BLaER1 (cell line): ENCODE measurements around the gene CFAP100.

Experiments used
- H3K27ac ChIP-seq: shearing (Covaris generic); formaldehyde crosslinking; 2 replicates; pipeline ENCODE4 v1.8.1; 2022
- H3K27me3 ChIP-seq: shearing (Covaris generic); formaldehyde crosslinking; 2 replicates; pipeline ENCODE4 v1.8.1; 2022
- H3K36me3 ChIP-seq: shearing (Covaris generic); formaldehyde crosslinking; 2 replicates; pipeline ENCODE4 v1.8.1; 2022
- H3K4me1 ChIP-seq: shearing (Covaris generic); formaldehyde crosslinking; 2 replicates; pipeline ENCODE4 v1.8.1; 2022
- H3K4me2 ChIP-seq: shearing (Covaris generic); formaldehyde crosslinking; 2 replicates; pipeline ENCODE4 v1.8.1; 2022
- H3K4me3 ChIP-seq: shearing (Covaris generic); formaldehyde crosslinking; 2 replicates; pipeline ENCODE4 v1.8.1; 2022
- H3K9ac ChIP-seq: shearing (Covaris generic); formaldehyde crosslinking; 2 replicates; pipeline ENCODE4 v1.8.1; 2022
- H3K9me3 ChIP-seq: shearing (Covaris generic); formaldehyde crosslinking; 2 replicates; pipeline ENCODE4 v1.8.1; 2022
- H4K20me1 ChIP-seq: shearing (Covaris generic); formaldehyde crosslinking; 2 replicates; pipeline ENCODE4 v1.8.1; 2022
- Cebpa-rat ChIP-seq: shearing (Covaris generic); IDR thresholded peaks from 2 replicates; pipeline ENCODE4 v1.8.1; 2022

The CFAP100 gene

DNA sequence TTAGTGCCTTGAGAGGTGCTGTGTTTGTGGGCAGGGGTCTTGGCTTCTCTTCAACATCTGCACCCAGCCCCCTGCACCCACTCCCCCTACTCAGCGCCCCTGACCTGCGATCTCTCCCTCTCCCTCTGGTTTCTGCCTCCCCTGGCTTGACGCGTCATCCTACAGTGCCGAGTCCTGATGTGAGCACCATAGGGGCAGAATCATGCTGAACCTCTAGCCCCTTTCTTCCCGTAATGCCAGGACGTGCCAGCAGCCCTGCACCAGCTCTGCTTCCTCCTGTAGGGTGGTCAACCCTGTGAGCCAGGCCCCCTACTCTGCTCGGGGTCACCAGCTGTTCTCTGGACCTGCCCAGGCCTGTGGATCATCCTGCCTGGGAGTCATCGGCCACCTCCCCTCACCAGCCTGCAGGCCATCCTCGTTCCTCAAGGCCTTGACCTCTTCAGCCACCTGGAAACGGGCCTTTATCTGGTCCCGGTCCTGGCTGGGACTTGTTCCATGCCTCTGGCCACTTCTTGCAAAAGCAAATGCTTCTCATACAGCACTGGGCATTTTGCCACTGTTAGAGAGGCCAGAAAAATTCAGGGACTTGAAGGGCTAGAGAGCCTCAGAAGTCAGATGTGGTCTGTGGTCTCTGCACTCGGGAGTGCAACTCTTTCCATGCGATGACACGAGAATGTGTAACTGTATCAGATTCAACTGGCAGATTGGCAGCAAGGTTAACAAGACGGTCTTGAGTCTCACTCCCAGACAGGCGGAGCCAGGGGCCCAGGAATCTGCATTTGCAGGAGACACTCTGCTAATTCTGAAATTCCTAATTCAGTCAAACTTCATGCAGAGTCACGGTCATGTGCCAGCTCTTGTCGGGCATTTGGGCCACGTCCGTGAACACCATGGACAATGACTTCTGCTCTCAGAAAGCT, 20.8 kb upstream of the CFAP100 start:
- H3K4me1 ChIP-seq, result peaks cover 38% of the 10 kb centered on the region
- no peak overlapping the region for H3K4me2 ChIP-seq
- H3K9me3 ChIP-seq, result no peaks in the 10 kb centered on the region
- H4K20me1 ChIP-seq, result no peaks in the 10 kb centered on the region
- H3K27me3 ChIP-seq, result no peaks in the 10 kb centered on the region
- H3K36me3 ChIP-seq, result no peaks in the 10 kb centered on the region
- no peak for TF ChIP-seq Cebpa-rat
- no peak overlapping the region for H3K27ac ChIP-seq
- no peak overlapping the region for H3K9ac ChIP-seq
- H3K4me3 ChIP-seq, result no peak overlapping the region

- peaks cover 38% of the 10 kb centered on the region for H3K4me1 ChIP-seq
- H3K4me2 ChIP-seq, result peak overlapping the region; percentile 71
- no peaks in the 10 kb centered on the region for H4K20me1 ChIP-seq
- no peaks in the 10 kb centered on the region for H3K9me3 ChIP-seq
- 0 out of 2 replicates have a peak overlapping the region, but pooled peaks have one; percentile 1 for H3K4me3 ChIP-seq
- H3K27me3 ChIP-seq, result no peaks in the 10 kb centered on the region
- H3K36me3 ChIP-seq, result no peaks in the 10 kb centered on the region
- TF ChIP-seq Cebpa-rat, result no peak
- peak overlapping the region; percentile 61; the same call in 1 of the 2 replicates for H3K27ac ChIP-seq
- H3K9ac ChIP-seq, result peak overlapping the region; percentile 12; the same call in 1 of the 2 replicates
Measured at GRCh38 chr3:126375835-126376331, 18.8 kb upstream of the CFAP100 start.

- Histone ChIP-seq H3K27me3 (no peaks in the 10 kb centered on the region), H3K9me3 (no peaks in the 10 kb centered on the region), H3K9ac (peak overlapping the region; percentile 12; the same call in 1 of the 2 replicates), H4K20me1 (no peaks in the 10 kb centered on the region), H3K4me1 (peaks cover 38% of the 10 kb centered on the region), H3K4me3 (0 out of 2 replicates have a peak overlapping the region, but pooled peaks have one; percentile 1), H3K36me3 (no peaks in the 10 kb centered on the region), H3K4me2 (peak overlapping the region; percentile 71), H3K27ac (peak overlapping the region; percentile 61; the same call in 1 of the 2 replicates)
- TF ChIP-seq Cebpa-rat, result no peak
Measured at GRCh38 chr3:126376444-126376843, 18.3 kb upstream of the CFAP100 start.

- no peak overlapping the region for H3K9ac ChIP-seq
- H3K4me3 ChIP-seq, result no peak overlapping the region
- H3K9me3 ChIP-seq, result no peaks in the 10 kb centered on the region
- H3K36me3 ChIP-seq, result no peaks in the 10 kb centered on the region
- H4K20me1 ChIP-seq, result no peaks in the 10 kb centered on the region
- peaks cover 38% of the 10 kb centered on the region for H3K4me1 ChIP-seq
- H3K27me3 ChIP-seq, result no peaks in the 10 kb centered on the region
- no peak overlapping the region for H3K27ac ChIP-seq
- H3K4me2 ChIP-seq, result peak overlapping the region; percentile 71; the same call in 1 of the 2 replicates
- TF ChIP-seq Cebpa-rat, result no peak
Measured at GRCh38 chr3:126377211-126377610, 17.5 kb upstream of the CFAP100 start.

GRCh38 chr3:126378341-126378751, 16.4 kb upstream of the CFAP100 start:
- no peak for TF ChIP-seq Cebpa-rat
- Histone ChIP-seq H3K4me2 (no peak overlapping the region), H3K9me3 (no peaks in the 10 kb centered on the region), H3K4me3 (no peak overlapping the region), H3K27me3 (no peaks in the 10 kb centered on the region), H4K20me1 (no peaks in the 10 kb centered on the region), H3K27ac (no peak overlapping the region), H3K9ac (no peak overlapping the region), H3K36me3 (no peaks in the 10 kb centered on the region), H3K4me1 (peaks cover 38% of the 10 kb centered on the region)

- Histone ChIP-seq H3K9ac (no peak overlapping the region), H3K4me2 (no peak overlapping the region), H3K36me3 (no peaks in the 10 kb centered on the region), H3K27me3 (no peaks in the 10 kb centered on the region), H3K4me1 (peaks cover 34% of the 10 kb centered on the region), H3K27ac (no peak overlapping the region), H3K4me3 (no peak overlapping the region), H3K9me3 (no peaks in the 10 kb centered on the region), H4K20me1 (no peaks in the 10 kb centered on the region)
- no peak for TF ChIP-seq Cebpa-rat
Measured at GRCh38 chr3:126380011-126380768, 14.5 kb upstream of the CFAP100 start.

- no peaks in the 10 kb centered on the region for H4K20me1 ChIP-seq
- no peak for TF ChIP-seq Cebpa-rat
- H3K4me2 ChIP-seq, result no peak overlapping the region
- no peak overlapping the region for H3K27ac ChIP-seq
- no peaks in the 10 kb centered on the region for H3K9me3 ChIP-seq
- no peak overlapping the region for H3K9ac ChIP-seq
- no peaks in the 10 kb centered on the region for H3K27me3 ChIP-seq
- no peaks in the 10 kb centered on the region for H3K36me3 ChIP-seq
- no peak overlapping the region for H3K4me3 ChIP-seq
- H3K4me1 ChIP-seq, result peaks cover 16% of the 10 kb centered on the region
Measured at GRCh38 chr3:126381966-126382365, 12.7 kb upstream of the CFAP100 start.

DNA sequence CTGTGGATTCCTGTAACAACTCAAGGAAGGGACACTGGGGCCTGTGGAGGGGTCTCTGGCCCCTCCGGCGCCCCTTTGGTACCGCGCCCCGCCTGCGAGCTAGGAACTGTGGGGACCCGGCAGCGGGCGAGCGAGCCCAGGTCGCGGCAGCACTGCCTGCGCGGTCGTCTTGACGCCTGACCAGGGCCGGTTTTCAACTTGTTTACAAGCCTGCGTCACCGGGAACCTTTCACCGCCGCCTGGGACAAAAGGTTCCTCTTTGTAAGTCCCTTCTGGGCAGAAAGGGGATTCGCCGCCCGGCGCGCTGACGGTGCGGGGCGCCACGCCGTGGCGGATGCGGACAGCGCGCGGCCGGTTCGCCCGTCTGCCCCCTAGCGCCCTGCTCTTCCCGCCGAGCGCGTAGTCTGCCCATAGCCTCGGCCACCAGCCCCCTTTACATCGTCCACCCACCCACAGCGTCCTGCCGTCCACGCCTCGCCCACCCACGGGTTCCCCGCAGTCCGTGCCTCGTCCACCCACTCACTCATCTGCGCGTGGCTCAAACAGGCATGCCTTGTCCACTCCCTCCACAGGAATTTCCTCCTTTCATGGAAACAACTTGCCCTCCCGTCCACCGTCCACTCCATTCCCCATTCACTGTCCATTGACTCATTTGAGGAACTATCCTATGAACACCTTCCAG, 5.5 kb upstream of the CFAP100 start:
- Histone ChIP-seq H3K27me3 (no peaks in the 10 kb centered on the region), H3K27ac (peak overlapping the region; percentile 85), H3K4me3 (peak overlapping the region; percentile 54), H3K4me1 (peaks cover 6% of the 10 kb centered on the region), H3K9me3 (no peaks in the 10 kb centered on the region), H4K20me1 (no peaks in the 10 kb centered on the region), H3K4me2 (peak overlapping the region; percentile 91), H3K9ac (peak overlapping the region; percentile 80), H3K36me3 (no peaks in the 10 kb centered on the region)
- no peak for TF ChIP-seq Cebpa-rat

- Histone ChIP-seq H3K27ac (no peak overlapping the region), H3K36me3 (no peaks in the 10 kb centered on the region), H3K4me3 (no peak overlapping the region), H3K9me3 (no peaks in the 10 kb centered on the region), H4K20me1 (no peaks in the 10 kb centered on the region), H3K4me2 (peak overlapping the region; percentile 91; the same call in 1 of the 2 replicates), H3K4me1 (peaks cover 6% of the 10 kb centered on the region), H3K9ac (no peak overlapping the region), H3K27me3 (no peaks in the 10 kb centered on the region)
- no peak for TF ChIP-seq Cebpa-rat
Measured at GRCh38 chr3:126389794-126390146, 4.9 kb upstream of the CFAP100 start.
